AG08395 (cell line): ENCODE results near the gene PCP2.

Experiments used
- DNase-seq: peaks from one replicate; pipeline ENCODE4 v3.0.0; 2012; ENCODE audit warnings: mixed read lengths, low spot score

The PCP2 gene

DNA sequence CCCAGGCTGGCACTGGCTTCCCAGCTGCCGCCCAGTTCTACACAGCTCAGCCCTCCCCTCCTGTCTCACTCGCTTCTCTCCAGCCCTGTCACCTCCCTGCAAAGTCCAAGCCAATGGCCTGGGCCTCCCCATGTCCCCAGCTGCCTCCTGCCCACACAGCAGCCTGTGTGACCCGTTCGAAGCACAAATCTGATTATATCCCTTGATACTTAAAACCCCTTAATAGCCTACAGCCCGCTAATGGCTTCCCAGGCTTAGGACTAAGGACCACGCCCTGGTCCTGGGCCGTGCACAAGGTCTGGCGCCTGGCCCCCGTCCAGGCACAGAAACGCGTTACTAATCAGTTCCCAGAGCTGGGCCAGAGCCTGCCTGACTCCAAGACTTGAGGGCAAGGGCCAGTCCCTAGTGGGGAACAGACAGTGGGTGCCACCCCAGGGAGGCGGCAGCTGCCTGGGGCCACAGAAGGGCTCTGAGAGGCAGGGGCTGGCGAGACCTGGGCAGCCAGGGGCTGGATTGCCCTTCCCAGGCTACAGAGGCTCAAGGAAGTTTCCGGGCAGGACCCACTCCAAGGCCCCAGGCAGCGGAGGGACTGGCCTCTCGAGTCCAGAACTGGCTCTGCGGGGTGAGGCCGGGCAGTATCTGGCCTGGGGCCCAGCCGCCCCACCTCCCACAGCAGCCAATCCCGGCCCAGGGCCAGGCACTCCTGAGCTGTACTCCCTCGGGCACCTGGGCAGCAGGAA is 14.6 kb downstream of the PCP2 start:
- no peak for DNase-seq

DNA sequence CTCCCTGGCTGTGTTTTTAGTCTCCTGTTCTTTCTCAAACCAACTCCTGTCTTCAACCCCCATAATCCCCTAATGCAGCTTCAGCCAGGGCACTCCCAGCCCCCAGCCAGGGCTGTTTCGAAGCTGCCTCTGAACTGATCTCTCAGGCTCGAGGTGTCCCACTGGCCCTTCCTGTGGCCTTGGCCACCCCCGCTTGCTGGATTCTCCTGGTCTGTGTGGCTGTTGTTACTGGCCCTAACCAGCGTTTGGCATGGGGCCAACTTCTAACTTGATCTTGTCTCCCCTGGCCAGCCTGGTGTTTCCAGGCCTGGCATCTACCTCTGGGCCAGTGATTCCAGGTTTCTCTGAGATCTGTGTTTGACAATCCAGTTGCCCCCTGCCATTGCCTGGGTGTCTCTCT is 15.2 kb downstream of the PCP2 start:
- DNase-seq: no peak

DNA sequence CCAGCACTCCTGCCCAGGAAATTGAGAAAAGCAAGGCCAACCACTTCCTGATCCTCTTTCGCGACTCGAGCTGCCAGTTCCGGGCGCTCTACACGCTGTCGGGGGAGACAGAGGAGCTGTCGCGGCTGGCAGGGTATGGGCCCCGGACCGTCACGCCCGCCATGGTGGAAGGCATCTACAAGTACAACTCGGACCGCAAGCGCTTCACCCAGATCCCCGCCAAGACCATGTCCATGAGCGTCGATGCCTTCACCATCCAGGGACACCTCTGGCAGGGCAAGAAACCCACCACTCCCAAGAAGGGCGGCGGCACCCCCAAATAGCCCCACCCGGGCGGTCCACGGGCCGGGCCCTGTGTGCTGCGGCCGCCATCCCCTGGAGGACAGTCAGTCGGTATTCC is 15.8 kb downstream of the PCP2 start:
- no peak for DNase-seq

DNA sequence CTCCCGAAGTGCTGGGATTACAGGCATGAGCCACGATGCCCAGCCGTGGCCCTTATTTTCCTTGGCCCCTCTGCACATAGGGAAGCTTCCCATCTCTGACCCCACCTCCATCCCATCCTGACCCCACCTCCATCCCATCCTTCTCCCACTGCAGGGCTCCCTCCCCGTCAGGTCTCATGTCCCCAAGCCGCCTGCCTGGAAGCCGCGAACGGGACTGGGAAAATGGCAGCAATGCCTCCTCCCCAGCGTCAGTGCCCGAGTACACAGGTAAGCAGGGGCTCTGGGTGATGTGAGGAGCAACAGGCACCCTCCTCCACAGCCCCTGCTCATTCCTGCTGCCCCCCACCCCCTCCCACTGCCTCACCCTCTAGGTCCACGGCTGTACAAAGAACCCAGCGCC is 16.3 kb downstream of the PCP2 start:
- no peak for DNase-seq

GRCh38 chr19:7614859-7615741 is 18.4 kb downstream of the PCP2 start:
- DNase-seq: no peak

DNA sequence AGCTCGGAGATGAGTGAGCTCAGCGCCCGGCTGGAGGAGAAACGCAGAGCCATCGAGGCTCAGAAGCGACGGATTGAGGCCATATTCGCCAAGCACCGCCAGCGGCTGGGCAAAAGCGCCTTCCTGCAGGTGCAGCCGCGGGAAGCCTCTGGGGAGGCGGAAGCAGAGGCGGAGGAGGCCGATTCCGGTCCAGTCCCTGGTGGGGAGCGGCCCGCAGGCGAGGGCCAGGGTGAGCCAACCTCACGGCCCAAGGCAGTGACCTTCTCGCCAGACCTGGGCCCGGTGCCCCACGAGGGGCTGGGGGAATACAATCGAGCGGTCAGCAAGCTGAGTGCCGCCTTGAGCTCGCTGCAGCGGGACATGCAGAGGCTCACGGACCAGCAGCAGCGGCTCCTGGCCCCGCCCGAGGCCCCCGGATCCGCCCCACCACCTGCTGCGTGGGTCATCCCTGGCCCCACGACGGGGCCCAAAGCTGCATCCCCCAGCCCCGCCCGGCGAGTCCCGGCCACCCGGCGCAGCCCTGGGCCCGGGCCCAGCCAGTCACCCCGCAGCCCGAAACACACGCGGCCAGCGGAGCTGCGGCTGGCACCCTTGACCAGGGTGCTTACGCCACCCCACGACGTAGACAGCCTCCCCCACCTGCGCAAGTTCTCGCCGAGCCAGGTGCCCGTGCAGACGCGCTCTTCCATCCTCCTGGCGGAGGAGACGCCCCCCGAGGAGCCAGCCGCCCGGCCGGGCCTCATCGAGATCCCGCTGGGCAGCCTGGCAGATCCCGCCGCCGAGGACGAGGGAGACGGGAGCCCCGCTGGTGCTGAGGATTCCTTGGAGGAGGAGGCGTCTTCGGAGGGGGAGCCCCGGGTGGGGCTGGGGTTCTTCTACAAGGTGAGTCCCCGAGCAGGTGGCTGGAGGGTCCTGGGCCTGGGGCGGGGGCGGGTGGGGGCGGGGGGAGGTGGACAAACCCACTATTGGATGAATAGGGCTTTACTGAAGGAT is 20.9 kb downstream of the PCP2 start:
- no peak for DNase-seq

GRCh38 chr19:7611541-7612279 is 21.8 kb downstream of the PCP2 start:
- no peak for DNase-seq

DNA sequence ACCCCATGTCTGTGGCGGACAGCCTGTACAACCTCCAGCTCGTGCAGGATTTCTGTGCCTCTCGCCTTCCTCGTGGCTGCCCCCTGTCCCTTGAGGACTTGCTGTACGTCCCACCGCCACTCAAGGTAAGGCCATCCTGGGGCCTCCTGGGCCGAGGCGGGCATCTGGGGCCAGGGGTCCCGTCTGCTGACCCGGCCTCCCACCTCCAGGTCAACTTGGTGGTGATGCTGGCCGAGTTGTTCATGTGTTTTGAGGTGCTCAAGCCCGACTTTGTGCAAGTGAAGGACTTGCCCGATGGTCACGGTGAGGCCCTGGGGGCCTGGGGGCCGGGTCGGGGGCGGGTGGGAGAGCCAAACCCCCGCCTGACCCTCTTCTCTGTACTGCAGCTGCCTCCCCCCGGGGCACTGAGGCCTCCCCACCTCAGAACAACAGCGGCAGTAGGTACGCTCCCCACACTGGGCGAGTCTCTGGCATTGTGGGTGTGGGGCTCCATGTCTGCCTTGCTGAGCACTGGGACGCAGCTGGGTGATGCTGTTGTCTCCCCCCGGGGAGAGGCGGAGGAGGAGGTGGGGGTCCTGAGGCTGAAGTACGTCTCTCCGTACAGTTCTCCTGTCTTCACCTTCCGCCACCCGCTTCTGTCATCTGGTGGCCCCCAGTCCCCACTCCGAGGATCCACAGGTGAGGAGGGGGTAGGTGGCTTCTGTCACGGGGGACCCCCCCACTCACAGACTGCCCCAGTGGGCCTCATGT is 22.9 kb downstream of the PCP2 start:
- DNase-seq: no peak

DNA sequence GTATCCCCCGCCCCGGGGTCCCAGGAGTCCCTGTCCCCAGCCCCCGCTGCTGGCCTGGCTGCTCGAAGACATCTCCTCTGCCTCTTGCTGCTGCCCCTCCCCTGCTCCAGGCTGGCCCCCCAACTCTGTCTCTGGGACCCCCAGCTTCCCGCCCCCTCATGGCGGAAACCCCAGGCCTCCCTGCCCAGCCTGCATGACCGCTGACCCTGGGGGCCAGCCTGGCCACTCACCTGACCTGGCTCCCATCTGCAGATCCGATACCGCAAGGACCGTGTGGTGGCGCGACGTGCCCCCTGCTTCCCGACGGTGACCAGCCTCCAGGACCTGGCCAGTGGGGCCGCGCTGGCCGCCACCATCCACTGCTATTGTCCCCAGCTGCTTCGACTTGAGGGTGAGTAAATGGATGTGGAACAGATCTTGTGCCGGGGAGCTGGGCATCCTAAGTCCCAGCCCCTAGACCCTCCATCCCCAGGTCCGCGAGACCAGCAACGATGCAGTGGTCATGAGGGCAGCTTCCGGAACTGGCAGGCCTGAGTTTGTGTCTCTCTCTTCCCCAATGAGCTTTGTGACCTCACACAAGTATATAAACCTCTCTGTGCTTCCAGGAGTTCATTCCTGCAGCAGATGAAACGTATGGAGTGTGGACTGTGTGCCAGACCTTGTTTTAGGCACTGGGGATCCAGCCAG is 25.5 kb downstream of the PCP2 start:
- no peak for DNase-seq

DNA sequence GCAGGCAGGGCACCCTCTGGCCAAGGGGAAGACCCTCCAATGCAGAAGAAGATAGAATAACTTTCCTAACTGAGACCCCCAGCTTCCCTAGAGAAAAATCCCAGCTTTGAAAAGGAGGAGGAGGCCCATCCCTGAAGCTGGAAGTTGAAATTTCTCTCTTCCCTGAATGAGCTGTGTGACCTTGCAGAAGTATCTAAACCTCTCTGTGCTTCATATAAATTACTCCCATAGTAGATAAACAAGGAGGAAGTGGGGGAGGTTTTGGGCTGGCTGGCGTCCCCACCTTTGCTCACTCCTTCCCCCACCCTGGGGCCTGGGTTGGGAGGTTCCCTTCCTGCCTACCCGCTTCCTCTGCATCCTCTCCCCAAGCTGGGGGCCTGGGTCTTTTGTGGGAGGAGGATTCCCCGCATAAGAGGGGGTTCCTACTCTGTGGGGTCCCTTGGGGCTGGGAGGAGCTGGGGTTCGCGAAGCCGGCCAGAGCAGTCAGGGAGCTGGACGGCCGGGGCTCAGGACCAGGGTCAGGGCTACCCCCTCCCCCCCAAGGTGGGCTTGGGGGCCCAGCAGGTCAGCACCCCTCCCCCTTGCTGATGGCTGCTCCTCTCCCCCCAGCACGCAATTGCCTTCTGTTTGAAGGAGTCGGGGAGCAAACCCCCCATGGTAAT is 26.2 kb downstream of the PCP2 start:
- DNase-seq: no peak

GRCh38 chr19:7606289-7606688 is 27.2 kb downstream of the PCP2 start:
- DNase-seq: no peak

DNA sequence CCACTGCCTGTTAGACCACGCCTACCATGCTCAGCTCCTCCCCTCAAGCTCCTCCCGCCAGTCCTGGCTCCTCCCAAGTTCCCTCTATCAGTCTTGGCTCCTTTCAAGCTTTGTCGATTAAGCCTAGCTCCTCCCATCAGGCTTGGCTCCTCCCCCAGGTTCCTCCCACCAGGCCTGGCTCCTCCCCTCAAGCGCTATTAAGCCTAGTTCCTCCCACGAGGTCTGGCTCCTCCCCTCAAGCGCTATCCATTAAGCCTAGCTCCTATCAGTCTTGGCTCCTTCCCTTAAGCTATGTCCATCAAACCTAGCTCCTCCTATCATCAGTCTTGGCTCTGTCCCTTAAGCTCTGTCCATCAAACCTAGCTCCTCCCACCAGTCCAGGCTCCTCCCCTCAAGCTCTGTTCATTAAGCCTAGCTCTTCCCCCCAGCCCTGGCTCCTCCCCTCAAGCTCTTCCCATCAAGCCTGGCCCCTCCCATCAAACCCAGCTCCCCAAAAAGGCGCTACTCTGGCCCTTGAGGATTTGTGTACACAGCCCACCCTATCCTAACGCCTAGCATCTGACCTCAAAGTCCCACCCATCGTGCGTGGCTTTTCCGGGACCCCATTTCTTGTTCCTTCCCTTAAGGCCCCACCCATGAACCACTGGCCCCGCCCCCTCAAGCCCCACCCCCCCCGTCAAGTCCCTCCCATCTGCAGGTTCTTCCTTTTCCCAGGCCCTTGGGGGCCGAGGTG is 27.9 kb downstream of the PCP2 start:
- no peak for DNase-seq

- no peak for DNase-seq
Measured at GRCh38 chr19:7603919-7604318, 29.6 kb downstream of the PCP2 start.

DNA sequence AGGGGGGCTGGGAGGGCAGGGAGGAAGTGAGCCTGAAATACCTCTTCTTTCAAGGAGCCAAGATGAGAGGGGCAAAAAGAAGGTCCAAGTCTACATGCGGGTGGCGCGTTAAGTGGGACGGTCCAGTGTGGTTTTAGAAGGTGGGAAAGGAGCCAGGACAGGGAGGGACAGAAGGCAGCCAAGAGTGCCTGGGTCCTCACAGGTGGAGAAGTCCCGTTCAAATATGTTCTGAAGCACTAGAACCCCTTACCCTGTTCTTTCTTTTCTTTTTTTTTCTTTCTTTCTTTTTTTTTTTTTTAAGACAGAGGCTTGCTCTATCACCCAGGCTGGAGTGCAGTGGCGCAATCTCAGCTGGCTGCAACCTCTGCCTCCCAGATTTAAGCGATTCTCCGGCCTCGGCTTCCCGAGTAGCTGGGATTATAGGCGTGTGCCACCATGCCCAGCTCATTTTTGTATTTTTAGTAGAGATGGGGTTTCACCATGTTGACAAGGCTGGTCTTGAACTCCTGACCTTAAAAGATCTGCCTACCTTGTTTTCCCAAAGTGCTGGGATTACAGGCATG is 30.5 kb downstream of the PCP2 start:
- no peak for DNase-seq

DNA sequence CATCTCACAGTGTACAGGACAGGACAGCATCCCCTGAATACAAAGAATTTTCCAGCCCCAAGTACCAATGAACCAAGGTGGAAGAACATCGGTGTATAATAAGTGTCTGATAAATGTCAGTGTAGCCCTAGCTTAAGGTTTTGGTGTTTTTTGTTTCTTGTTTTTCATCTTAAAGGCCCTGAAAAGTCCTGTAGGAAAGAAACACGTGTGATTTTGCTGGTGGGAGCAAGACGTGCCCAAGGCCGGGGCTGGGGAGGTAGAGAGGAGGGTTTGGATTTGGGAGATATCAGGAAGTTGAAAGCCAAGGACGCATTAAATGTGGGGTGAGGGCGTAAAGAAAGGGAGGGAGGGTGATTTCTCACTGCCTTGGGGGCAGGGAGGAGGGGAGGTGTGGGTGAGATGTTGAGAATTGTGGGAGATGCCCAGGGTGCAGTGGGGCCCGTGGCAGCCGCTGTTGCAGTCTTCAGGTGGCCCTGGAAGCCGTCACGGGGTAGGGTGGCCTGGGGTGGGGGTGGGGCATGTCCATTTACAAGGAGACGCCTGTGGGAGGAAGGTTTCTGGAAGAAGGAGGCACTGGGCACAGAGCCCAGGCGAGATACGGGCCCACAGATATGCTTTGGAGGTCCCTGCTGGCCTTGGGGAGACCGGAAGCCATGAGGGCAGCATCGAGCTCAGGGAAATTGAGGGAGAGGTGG is 31.1 kb downstream of the PCP2 start:
- DNase-seq: no peak

DNA sequence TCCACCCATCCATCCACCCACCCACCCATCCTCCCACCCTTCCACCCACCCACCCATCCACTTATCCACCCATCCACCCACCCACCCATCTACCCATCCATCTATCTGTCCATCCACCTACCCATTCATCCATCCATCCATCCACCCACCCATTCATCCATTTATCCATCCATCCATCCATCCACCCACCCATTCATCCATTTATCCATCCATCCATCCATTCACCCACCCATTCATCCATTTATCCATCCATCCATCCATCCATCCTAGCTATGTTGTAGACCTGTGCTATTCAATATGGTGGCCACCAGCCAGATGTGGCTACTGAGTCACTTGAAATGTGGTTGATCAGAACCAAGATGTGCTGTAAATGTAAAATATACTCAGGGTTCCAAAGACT is 32.8 kb downstream of the PCP2 start:
- no peak for DNase-seq

DNA sequence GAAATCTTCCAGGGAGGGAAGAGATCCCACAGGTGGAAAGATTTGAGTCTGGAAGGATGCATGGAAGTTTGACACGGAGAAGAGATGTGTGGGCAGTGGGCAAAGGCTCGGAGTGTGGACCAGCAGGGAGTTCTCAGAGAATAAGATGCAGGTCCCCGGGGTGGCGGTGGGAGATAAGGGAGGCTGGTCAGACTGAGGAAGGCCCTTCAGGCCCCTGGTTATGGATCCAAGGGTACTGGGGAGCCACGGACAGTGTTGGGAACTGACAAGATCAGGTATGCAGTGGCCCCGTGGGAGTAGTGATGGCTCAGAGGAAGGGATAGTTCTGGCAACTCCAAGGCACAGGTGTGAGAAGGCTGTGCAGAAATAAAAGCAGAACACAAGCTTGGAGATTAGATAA is 35.3 kb downstream of the PCP2 start:
- no peak for DNase-seq

- DNase-seq: no peak
Measured at GRCh38 chr19:7597689-7598088, 35.8 kb downstream of the PCP2 start.
